Measurements from ENCODE around the gene TMCC1. TPM values are rescaled to one million over a fixed set of nuclear protein-coding genes. Genes with fewer than 3 reads are reported as not detected.
"Not testable (repeated sequence)": the region's sequence is repeated elsewhere in the genome, so short reads cannot be mapped to it uniquely, and the experiment has no call there.

TMCC1 gene
- total and polyA plus RNA-seq, 7 experiments from 2014 or later, result 2.6 to 39.4 (median 35.5) TPM

DNA sequence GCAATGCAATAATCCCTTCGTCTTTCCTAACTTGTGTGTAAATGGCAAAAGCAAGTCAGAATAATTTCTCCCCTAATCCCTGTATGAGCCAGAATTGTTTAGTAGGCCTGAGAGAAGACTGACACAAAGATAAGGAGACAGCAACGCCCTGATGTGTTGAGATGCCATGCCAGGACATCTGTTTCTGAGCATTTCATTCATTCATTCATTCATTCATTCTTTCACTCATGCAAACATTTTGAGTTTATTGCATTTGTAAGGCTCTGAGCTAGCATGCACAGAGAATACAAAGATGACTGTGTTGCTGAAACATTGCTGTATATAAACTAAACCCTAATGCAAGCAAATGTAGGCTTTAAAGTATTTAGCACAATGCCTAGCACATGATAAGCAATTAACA, 127.4 kb downstream of the TMCC1 start:
- ChIA-PET CTCF (no interaction called here), POLR2A (no interaction called here)
- H3K9me3 Mint-ChIP-seq, result no peaks in the 10 kb centered on the region
- Histone ChIP-seq H3K36me3 (ENCODE audit: control insufficient read depth in 2 of 3, insufficient read depth in 3 of 3, low read length in 3 of 3) (no peaks in the 10 kb centered on the region), H3K9me3 (ENCODE audit: control insufficient read depth in 2 of 3, low read length in 3 of 3) (no peaks in the 10 kb centered on the region), H3K27me3 (ENCODE audit: control insufficient read depth in 2 of 2, insufficient read depth in 2 of 2, low read length in 2 of 2) (no peaks in the 10 kb centered on the region), H3K4me3 (ENCODE audit: low read length) (no peak overlapping the region), H3K4me1 (ENCODE audit: control insufficient read depth in 2 of 2, insufficient read depth in 2 of 2, low read length in 2 of 2) (no peaks in the 10 kb centered on the region), H3K27ac (ENCODE audit: low read depth, low read length) (no peak overlapping the region)
- no peaks in the 10 kb centered on the region for H3K27me3 Mint-ChIP-seq
- intact Hi-C loops (cut with micrococcal nuclease), result no loop called here
- ATAC-seq, result no peak
- H3K27ac Mint-ChIP-seq, result no peak overlapping the region
- no peak for DNase-seq
- H3K4me1 Mint-ChIP-seq, result peaks cover 0 to 12% (median 0%) of the 10 kb centered on the region in 7 donors
- peaks cover 0 to 20% (median 0%) of the 10 kb centered on the region in 5 donors for H3K36me3 Mint-ChIP-seq
- no peak overlapping the region for H3K4me3 Mint-ChIP-seq

DNA sequence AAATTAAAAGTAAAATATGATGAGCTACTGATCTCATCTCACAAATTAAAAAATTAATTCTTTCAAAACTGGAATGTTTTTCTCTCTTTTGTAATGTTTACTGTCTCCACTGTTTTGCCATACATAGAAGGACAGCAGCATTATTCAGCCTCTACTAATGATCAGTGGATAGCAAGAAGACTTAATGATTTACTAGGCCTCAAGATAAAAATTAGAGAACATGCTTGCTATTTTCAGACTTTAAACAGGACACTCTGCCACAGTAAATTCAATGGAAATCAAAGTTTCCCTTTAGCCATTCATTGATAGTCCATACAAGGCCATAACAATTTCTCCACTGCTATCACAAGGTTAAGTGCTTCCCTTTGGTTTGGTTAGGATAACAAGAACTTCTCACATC, 129.4 kb downstream of the TMCC1 start:
- POLR2A ChIA-PET, result no interaction called here
- H3K36me3 Mint-ChIP-seq, result peaks cover 0 to 18% (median 0%) of the 10 kb centered on the region in 5 donors
- intact Hi-C loops (cut with micrococcal nuclease), result no loop called here
- no peaks in the 10 kb centered on the region for H3K27me3 Mint-ChIP-seq
- no peaks in the 10 kb centered on the region for H3K27me3 ChIP-seq (ENCODE audit: control insufficient read depth in 2 of 2, insufficient read depth in 2 of 2, low read length in 2 of 2)
- CTCF ChIA-PET, result no interaction called here
- no peak overlapping the region for H3K27ac ChIP-seq (ENCODE audit: low read depth, low read length)
- H3K9me3 ChIP-seq (ENCODE audit: control insufficient read depth in 2 of 3, low read length in 3 of 3), result no peaks in the 10 kb centered on the region
- no peak for DNase-seq
- no peaks in the 10 kb centered on the region for H3K36me3 ChIP-seq (ENCODE audit: control insufficient read depth in 2 of 3, insufficient read depth in 3 of 3, low read length in 3 of 3)
- no peak overlapping the region for H3K4me3 Mint-ChIP-seq
- H3K4me1 ChIP-seq (ENCODE audit: control insufficient read depth in 2 of 2, insufficient read depth in 2 of 2, low read length in 2 of 2), result no peaks in the 10 kb centered on the region
- ATAC-seq, result no peak
- H3K27ac Mint-ChIP-seq, result no peak overlapping the region
- peaks cover 0 to 12% (median under 1%) of the 10 kb centered on the region in 7 donors for H3K4me1 Mint-ChIP-seq
- no peak overlapping the region for H3K4me3 ChIP-seq (ENCODE audit: low read length)
- H3K9me3 Mint-ChIP-seq, result peaks cover 0 to 1% (median 0%) of the 10 kb centered on the region in 11 donors

DNA sequence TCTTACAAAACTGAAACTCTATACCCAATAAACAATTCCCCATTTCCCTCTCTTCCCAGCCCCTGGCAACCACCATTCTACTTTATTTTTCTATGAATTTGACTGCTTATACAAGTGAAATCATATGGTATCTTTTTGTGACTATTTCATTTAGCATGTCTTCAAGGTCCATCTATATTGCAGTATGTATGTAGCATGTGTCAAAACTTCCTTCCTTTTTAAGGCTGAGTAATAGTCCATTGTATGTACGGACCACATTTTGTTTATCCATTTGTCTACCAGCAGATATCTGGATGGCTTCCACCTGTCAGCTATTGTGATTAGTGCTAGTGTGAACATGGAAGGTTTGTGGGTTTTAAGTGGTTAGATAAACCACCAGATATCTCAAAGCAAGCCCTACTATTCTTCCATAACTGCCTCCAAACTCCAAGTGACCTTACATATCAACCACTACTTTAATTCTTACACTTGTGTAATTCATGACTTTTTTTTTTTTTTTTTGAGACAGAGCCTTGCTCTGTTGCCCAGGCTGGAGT, 134.7 kb downstream of the TMCC1 start:
- Histone ChIP-seq H3K27me3 (ENCODE audit: control insufficient read depth in 2 of 2, insufficient read depth in 2 of 2, low read length in 2 of 2) (no peaks in the 10 kb centered on the region), H3K4me1 (ENCODE audit: control insufficient read depth in 2 of 2, insufficient read depth in 2 of 2, low read length in 2 of 2) (no peaks in the 10 kb centered on the region), H3K9me3 (ENCODE audit: control insufficient read depth in 2 of 3, low read length in 3 of 3) (no peaks in the 10 kb centered on the region), H3K36me3 (ENCODE audit: control insufficient read depth in 2 of 3, insufficient read depth in 3 of 3, low read length in 3 of 3) (no peaks in the 10 kb centered on the region), H3K27ac (ENCODE audit: low read depth, low read length) (no peak overlapping the region), H3K4me3 (ENCODE audit: low read length) (no peak overlapping the region)
- ATAC-seq (no peak), DNase-seq (no peak)
- Mint-ChIP-seq H3K36me3 (peaks cover 0 to 38% (median 27%) of the 10 kb centered on the region in 5 donors), H3K27me3 (no peaks in the 10 kb centered on the region), H3K9me3 (peaks cover 0 to 14% (median 5%) of the 10 kb centered on the region in 11 donors), H3K27ac (peak overlapping the region in 1 of 9 donors; percentile 38), H3K4me1 (peaks cover 0 to 7% (median 0%) of the 10 kb centered on the region in 7 donors), H3K4me3 (no peak overlapping the region)
- intact Hi-C loops (cut with micrococcal nuclease), result no loop called here
- ChIA-PET CTCF (no interaction called here), POLR2A (no interaction called here)

DNA sequence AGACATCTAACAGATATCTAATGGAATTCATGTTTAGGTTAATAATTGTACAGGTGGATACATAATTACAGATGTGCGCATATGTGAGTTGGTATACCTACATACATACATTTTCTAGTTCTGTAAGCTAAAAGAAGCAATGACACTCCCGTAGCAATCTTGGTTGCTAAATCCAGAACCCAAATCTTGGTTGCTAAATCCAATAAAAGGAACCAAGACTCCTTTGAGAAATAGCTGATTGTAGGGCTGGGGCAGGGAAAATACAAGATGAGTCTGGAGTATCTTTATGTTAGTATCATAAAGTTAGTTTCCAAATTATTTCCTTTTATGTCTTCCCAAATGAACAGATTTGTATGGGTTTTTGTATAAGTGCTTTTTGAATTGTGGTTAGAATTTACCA, 135.2 kb downstream of the TMCC1 start:
- Histone ChIP-seq H3K4me3 (ENCODE audit: low read length) (no peak overlapping the region), H3K27me3 (ENCODE audit: control insufficient read depth in 2 of 2, insufficient read depth in 2 of 2, low read length in 2 of 2) (no peaks in the 10 kb centered on the region), H3K9me3 (ENCODE audit: control insufficient read depth in 2 of 3, low read length in 3 of 3) (peaks cover 0 to under 1% (median 0%) of the 10 kb centered on the region in 3 experiments), H3K36me3 (ENCODE audit: control insufficient read depth in 2 of 3, insufficient read depth in 3 of 3, low read length in 3 of 3) (no peaks in the 10 kb centered on the region), H3K4me1 (ENCODE audit: control insufficient read depth in 2 of 2, insufficient read depth in 2 of 2, low read length in 2 of 2) (no peaks in the 10 kb centered on the region), H3K27ac (ENCODE audit: low read depth, low read length) (no peak overlapping the region)
- Mint-ChIP-seq H3K36me3 (peaks cover 0 to 42% (median 32%) of the 10 kb centered on the region in 5 donors), H3K4me3 (no peak overlapping the region), H3K27me3 (no peaks in the 10 kb centered on the region), H3K9me3 (peaks cover 0 to 19% (median 7%) of the 10 kb centered on the region in 11 donors), H3K27ac (no peak overlapping the region), H3K4me1 (peaks cover 0 to 7% (median 0%) of the 10 kb centered on the region in 7 donors)
- ATAC-seq (no peak), DNase-seq (no peak)
- intact Hi-C loops (cut with micrococcal nuclease), result no loop called here
- POLR2A ChIA-PET, result no interaction called here
- CTCF ChIA-PET, result no interaction called here

DNA sequence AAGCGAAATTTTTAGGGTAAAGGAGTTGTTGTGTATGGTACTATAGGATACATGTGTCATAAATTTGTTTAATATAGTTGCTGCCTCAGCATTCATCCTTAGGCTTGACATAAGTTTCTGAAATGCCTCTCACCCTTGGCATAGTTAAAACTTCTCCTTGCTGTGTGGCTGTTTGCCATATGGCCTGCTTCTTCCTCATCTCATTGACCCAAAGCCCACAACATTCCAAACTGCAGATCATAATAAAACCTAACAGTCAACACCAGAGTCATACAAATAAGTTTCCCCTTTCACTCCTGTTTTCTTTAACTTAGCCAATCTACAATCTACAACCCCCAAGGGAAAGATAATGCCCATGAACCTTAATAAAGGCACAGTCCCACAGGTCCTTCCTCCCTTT, 136.6 kb downstream of the TMCC1 start:
- intact Hi-C loops (cut with micrococcal nuclease), result no loop called here
- ATAC-seq (no peak), DNase-seq (no peak)
- no peaks in the 10 kb centered on the region for H3K36me3 ChIP-seq (ENCODE audit: control insufficient read depth in 2 of 3, insufficient read depth in 3 of 3, low read length in 3 of 3)
- Mint-ChIP-seq H3K4me3 (no peak overlapping the region), H3K27me3 (no peaks in the 10 kb centered on the region), H3K4me1 (peaks cover 0 to 7% (median 0%) of the 10 kb centered on the region in 7 donors), H3K27ac (no peak overlapping the region), H3K9me3 (peaks cover 3 to 28% (median 14%) of the 10 kb centered on the region in 11 donors), H3K36me3 (peaks cover 8 to 46% (median 41%) of the 10 kb centered on the region in 5 donors)
- no peaks in the 10 kb centered on the region for H3K27me3 ChIP-seq (ENCODE audit: control insufficient read depth in 2 of 2, insufficient read depth in 2 of 2, low read length in 2 of 2)
- ChIA-PET POLR2A (no interaction called here), CTCF (no interaction called here)
- H3K4me3 ChIP-seq (ENCODE audit: low read length), result no peak overlapping the region
- H3K4me1 ChIP-seq (ENCODE audit: control insufficient read depth in 2 of 2, insufficient read depth in 2 of 2, low read length in 2 of 2), result no peaks in the 10 kb centered on the region
- H3K27ac ChIP-seq (ENCODE audit: low read depth, low read length), result no peak overlapping the region
- H3K9me3 ChIP-seq (ENCODE audit: control insufficient read depth in 2 of 3, low read length in 3 of 3), result peaks cover 0 to 7% (median 0%) of the 10 kb centered on the region in 3 experiments

DNA sequence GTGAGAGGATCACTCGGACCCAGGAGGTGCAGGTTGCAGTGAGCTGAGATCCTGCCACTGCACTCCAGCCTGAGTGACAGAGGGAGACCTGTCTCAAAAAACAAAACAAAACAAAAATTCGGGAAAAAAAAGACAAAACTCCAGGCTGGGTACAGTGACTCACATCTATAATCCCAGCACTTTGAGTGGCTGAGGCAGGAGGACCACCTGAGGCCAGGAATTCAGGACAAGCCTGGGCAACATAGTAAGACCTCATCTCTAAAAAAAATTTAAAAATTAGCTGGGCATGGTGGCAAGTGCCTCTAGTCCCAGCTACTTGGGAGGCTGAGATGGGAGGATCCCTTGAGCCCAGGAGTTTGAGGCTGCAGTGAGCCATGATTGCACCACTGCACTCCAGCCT, 142.4 kb downstream of the TMCC1 start:
- H3K27ac ChIP-seq (ENCODE audit: low read depth, low read length); H3K36me3 ChIP-seq (ENCODE audit: control insufficient read depth in 2 of 3, insufficient read depth in 3 of 3, low read length in 3 of 3); intact Hi-C loops (cut with micrococcal nuclease); H3K4me1 ChIP-seq (ENCODE audit: control insufficient read depth in 2 of 2, insufficient read depth in 2 of 2, low read length in 2 of 2); POLR2A ChIA-PET; H3K9me3 ChIP-seq (ENCODE audit: control insufficient read depth in 2 of 3, low read length in 3 of 3); H3K4me3 Mint-ChIP-seq; H3K27ac Mint-ChIP-seq; H3K4me3 ChIP-seq (ENCODE audit: low read length); DNase-seq; H3K27me3 Mint-ChIP-seq; CTCF ChIA-PET; ATAC-seq; H3K27me3 ChIP-seq (ENCODE audit: control insufficient read depth in 2 of 2, insufficient read depth in 2 of 2, low read length in 2 of 2): not testable (repeated sequence)
- peaks cover 8 to 29% (median 28%) of the 10 kb centered on the region in 5 donors for H3K36me3 Mint-ChIP-seq
- H3K9me3 Mint-ChIP-seq, result peaks cover 0 to 28% (median 13%) of the 10 kb centered on the region in 11 donors
- peaks cover 2 to 10% (median 7%) of the 10 kb centered on the region in 7 donors for H3K4me1 Mint-ChIP-seq

DNA sequence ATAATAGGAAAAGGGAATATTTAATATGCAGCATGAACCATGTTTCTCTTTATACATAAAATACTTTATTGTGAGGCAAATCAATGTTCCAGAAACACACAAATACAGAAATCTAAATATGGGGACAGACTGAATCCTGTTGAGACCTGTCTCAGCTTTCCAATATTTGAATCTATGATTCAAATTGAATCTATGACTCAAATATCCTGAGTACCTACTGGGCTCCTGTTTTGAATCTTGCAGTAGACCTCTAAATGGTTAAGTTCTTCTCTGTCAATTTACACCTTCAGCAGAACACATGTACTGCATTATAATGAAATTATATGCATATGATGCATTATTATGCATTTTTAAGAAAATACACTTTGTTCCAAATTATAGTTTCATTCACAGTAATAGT, 143.8 kb downstream of the TMCC1 start:
- H3K4me1 Mint-ChIP-seq, result peaks cover 2 to 15% (median 10%) of the 10 kb centered on the region in 7 donors
- intact Hi-C loops (cut with micrococcal nuclease), result no loop called here

More for the DNA sequence above, 143.8 kb downstream of the TMCC1 start:
- Histone ChIP-seq H3K4me1 (ENCODE audit: control insufficient read depth in 2 of 2, insufficient read depth in 2 of 2, low read length in 2 of 2) (no peaks in the 10 kb centered on the region), H3K9me3 (ENCODE audit: control insufficient read depth in 2 of 3, low read length in 3 of 3) (peaks cover 0 to 7% (median 0%) of the 10 kb centered on the region in 3 experiments), H3K27me3 (ENCODE audit: control insufficient read depth in 2 of 2, insufficient read depth in 2 of 2, low read length in 2 of 2) (no peaks in the 10 kb centered on the region), H3K27ac (ENCODE audit: low read depth, low read length) (no peak overlapping the region), H3K4me3 (ENCODE audit: low read length) (no peak overlapping the region), H3K36me3 (ENCODE audit: control insufficient read depth in 2 of 3, insufficient read depth in 3 of 3, low read length in 3 of 3) (no peaks in the 10 kb centered on the region)
- Mint-ChIP-seq H3K4me3 (no peak overlapping the region), H3K9me3 (peaks cover 0 to 20% (median 12%) of the 10 kb centered on the region in 11 donors), H3K27ac (no peak overlapping the region), H3K36me3 (peaks cover 8 to 21% (median 19%) of the 10 kb centered on the region in 5 donors), H3K27me3 (no peaks in the 10 kb centered on the region)
- ChIA-PET POLR2A (no interaction called here), CTCF (no interaction called here)
- no peak for ATAC-seq
- DNase-seq, result no peak

Data from naive thymus-derived CD4-positive, alpha-beta T cell (primary cell).